ENCODE data around the gene IL4R. TPM values are rescaled to one million over a fixed set of nuclear protein-coding genes. Genes with fewer than 3 reads are reported as not detected.

Gene IL4R
- total RNA-seq, 1 experiment from 2014 or later = 28.6 TPM

DNA sequence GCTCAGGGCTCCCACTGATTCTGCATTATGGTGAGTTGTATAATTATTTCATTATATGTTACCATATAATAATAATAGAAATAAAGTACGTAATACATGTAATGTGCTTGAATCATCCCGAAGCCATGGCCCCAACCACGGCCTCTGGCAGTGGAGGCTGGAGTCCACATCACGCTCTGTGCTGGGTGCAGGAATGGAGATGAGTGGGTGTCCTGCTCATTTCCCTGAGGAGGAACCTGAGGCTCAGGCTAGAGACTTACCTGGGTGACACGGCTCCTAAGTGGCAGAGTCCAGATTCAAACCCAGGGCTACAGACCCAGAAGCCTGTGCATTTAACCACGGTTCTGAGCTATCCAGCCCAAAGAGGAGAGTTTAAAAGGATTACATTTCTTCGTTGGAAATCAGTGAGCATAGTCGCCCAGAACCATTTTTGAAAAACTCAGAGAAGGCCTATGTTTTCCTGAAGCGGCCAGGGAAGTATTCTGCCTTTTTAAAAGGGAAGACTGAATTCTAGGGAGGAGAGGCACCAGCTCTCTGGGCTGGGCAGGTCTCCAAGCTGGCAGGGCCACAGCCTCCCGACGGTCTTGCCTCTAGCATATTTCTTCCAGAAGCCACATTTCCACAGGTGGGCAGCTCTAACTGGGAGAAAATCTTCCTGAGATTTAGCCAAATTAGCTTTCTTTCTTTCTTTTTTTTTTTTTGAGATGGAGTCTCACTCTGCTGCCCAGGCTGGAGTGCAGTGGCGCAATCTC, 6.7 kb downstream of the IL4R start:
- Histone ChIP-seq H4K91ac (ENCODE audit: insufficient read length, low read depth, low read length) (no peak overlapping the region), H3K79me1 (ENCODE audit: insufficient read depth, low read depth, low read length, poor library complexity, severe bottlenecking) (no peaks in the 10 kb centered on the region), H3T11ph (ENCODE audit: low read length) (no peak overlapping the region), H4K20me1 (ENCODE audit: control insufficient read depth, insufficient read depth, insufficient read length) (peaks cover 2% of the 10 kb centered on the region), H2BK20ac (ENCODE audit: low read depth, low read length, poor library complexity, severe bottlenecking) (no peak overlapping the region), H3K4me2 (ENCODE audit: insufficient read depth, insufficient read length, low read length) (no peak overlapping the region), H3K4ac (ENCODE audit: low read depth, low read length) (no peak overlapping the region), H3K23me2 (ENCODE audit: insufficient read length, low read depth, low read length, poor library complexity, severe bottlenecking) (no peaks in the 10 kb centered on the region), H2AK5ac (ENCODE audit: insufficient read length, low read length) (no peak overlapping the region), H3K27me3 (ENCODE audit: insufficient read depth, low read length) (no peaks in the 10 kb centered on the region), H2BK120ac (ENCODE audit: low read depth, low read length, poor library complexity, severe bottlenecking) (no peak overlapping the region), H3K23ac (ENCODE audit: insufficient read length, low read depth, low read length) (no peak overlapping the region), H3K27ac (ENCODE audit: insufficient read length, low read depth, low read length) (no peak overlapping the region), H3K18ac (ENCODE audit: insufficient read length, low read depth, low read length) (no peak overlapping the region), H2AFZ (ENCODE audit: low read length) (no peak overlapping the region), H2BK15ac (ENCODE audit: low read depth, low read length) (no peak overlapping the region), H3K79me2 (ENCODE audit: insufficient read depth, low read length) (peaks cover 5% of the 10 kb centered on the region; the same call in 1 of the 2 replicates), H4K5ac (ENCODE audit: insufficient read length, low read depth, low read length) (no peak overlapping the region), H2BK12ac (ENCODE audit: insufficient read length, low read depth, low read length) (no peak overlapping the region), H3K4me1 (ENCODE audit: insufficient read depth, low read length) (peaks cover 7% of the 10 kb centered on the region; the same call in 1 of the 2 replicates), H4K8ac (replicated peaks; ENCODE audit: insufficient read length, low read depth, low read length) (no peak overlapping the region), H3K56ac (ENCODE audit: insufficient read length, low read depth, low read length) (no peak overlapping the region), H3K14ac (ENCODE audit: insufficient read depth, low read length) (no peak overlapping the region; the same call in 1 of the 2 replicates), H3K9ac (ENCODE audit: extremely low read depth, insufficient read length, low read length) (no peak overlapping the region), H2BK5ac (ENCODE audit: insufficient read length, low read length) (no peak overlapping the region), H3K9me3 (ENCODE audit: control insufficient read depth, low read depth, low read length) (no peaks in the 10 kb centered on the region)
- H3K9me3 Mint-ChIP-seq = no peaks in the 10 kb centered on the region
- WGBS (ENCODE audit: extremely low coverage, insufficient read length, low lambda C conversion rate) = no CpG with 5 or more reads among the region's 12 CpGs
- peaks cover 31 to 50% of the 10 kb centered on the region in 2 experiments for H3K4me1 Mint-ChIP-seq
- no peak for DNase-seq
- H3K36me3 Mint-ChIP-seq (ENCODE audit: insufficient read depth in 1 of 3, low read depth in 3 of 3) = no peaks in the 10 kb centered on the region
- no peak overlapping the region for H3K4me3 Mint-ChIP-seq
- TF ChIP-seq, protein P1, sequence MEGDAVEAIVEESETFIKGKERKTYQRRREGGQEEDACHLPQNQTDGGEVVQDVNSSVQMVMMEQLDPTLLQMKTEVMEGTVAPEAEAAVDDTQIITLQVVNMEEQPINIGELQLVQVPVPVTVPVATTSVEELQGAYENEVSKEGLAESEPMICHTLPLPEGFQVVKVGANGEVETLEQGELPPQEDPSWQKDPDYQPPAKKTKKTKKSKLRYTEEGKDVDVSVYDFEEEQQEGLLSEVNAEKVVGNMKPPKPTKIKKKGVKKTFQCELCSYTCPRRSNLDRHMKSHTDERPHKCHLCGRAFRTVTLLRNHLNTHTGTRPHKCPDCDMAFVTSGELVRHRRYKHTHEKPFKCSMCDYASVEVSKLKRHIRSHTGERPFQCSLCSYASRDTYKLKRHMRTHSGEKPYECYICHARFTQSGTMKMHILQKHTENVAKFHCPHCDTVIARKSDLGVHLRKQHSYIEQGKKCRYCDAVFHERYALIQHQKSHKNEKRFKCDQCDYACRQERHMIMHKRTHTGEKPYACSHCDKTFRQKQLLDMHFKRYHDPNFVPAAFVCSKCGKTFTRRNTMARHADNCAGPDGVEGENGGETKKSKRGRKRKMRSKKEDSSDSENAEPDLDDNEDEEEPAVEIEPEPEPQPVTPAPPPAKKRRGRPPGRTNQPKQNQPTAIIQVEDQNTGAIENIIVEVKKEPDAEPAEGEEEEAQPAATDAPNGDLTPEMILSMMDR (conservative IDR thresholded peaks at IDR 0.05) = no peak
- no peak overlapping the region for H3K27ac Mint-ChIP-seq
- H3K27me3 Mint-ChIP-seq (ENCODE audit: low read depth) = no peaks in the 10 kb centered on the region
